Erythroblast (primary cell): ENCODE measurements around the gene OR52B4.
"Not testable (repeated sequence)": the region's sequence is repeated elsewhere in the genome, so short reads cannot be mapped to it uniquely, and the experiment has no call there.

Source experiments
- GATA1 ChIP-seq: IDR thresholded peaks from 2 replicates; pipeline ENCODE4 v1.6.1; 2011; ENCODE audit warnings: low read depth, mild to moderate bottlenecking, control low read depth, low read length, moderate library complexity
- POLR2A ChIP-seq: IDR thresholded peaks from 2 replicates; pipeline ENCODE4 v1.6.1; 2011; ENCODE audit warnings: mild to moderate bottlenecking, low read length

DNA sequence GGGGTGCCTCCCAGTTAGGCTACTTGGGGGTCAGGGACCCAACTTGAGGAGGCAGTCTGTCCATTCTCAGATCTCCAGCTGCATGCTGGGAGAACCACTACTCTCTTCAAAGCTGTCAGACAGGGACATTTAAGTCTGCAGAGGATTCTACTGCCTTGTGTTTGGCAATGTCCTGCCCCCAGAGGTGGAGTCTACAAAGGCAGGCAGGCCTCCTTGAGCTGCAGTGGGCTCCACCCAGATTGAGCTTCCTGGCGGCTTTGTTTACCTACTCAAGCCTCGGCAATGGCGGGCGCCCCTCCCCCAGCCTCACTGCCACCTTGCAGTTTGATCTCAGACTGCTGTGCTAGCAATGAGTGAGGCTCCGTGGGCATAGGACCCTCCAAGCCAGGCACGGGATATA, 38.0 kb upstream of the OR52B4 start:
- TF ChIP-seq POLR2A, GATA1: not testable (repeated sequence)
